ENCODE data around the gene OXSR1.
A peak's percentile ranks its signal among the peaks of the same experiment; 100 is the strongest.

OXSR1 gene

DNA sequence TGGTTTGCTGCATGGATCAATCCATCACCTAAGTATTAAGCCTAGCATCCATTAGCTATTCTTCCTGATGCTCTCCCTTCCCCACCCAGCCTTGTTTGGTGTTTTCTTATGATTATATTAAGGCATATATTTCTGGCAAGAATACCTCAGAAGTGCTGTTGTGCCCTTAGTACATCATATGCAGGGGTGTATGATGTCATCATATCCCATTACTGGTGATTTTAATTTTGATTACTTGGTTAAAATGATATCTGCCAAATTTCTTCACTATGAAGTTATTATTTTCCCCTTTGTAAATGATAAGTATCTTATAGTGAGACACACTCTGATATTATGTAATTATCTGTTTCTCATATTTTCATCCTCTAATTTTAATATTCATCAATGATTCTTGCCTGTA is 132.2 kb downstream of the OXSR1 start:
- TF ChIP-seq, protein P1, sequence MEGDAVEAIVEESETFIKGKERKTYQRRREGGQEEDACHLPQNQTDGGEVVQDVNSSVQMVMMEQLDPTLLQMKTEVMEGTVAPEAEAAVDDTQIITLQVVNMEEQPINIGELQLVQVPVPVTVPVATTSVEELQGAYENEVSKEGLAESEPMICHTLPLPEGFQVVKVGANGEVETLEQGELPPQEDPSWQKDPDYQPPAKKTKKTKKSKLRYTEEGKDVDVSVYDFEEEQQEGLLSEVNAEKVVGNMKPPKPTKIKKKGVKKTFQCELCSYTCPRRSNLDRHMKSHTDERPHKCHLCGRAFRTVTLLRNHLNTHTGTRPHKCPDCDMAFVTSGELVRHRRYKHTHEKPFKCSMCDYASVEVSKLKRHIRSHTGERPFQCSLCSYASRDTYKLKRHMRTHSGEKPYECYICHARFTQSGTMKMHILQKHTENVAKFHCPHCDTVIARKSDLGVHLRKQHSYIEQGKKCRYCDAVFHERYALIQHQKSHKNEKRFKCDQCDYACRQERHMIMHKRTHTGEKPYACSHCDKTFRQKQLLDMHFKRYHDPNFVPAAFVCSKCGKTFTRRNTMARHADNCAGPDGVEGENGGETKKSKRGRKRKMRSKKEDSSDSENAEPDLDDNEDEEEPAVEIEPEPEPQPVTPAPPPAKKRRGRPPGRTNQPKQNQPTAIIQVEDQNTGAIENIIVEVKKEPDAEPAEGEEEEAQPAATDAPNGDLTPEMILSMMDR (IDR thresholded peaks at IDR 0.05; ENCODE audit: low read depth, low read length), result no peak
- no peak for DNase-seq (ENCODE audit: extremely low read depth, low read depth)

DNA sequence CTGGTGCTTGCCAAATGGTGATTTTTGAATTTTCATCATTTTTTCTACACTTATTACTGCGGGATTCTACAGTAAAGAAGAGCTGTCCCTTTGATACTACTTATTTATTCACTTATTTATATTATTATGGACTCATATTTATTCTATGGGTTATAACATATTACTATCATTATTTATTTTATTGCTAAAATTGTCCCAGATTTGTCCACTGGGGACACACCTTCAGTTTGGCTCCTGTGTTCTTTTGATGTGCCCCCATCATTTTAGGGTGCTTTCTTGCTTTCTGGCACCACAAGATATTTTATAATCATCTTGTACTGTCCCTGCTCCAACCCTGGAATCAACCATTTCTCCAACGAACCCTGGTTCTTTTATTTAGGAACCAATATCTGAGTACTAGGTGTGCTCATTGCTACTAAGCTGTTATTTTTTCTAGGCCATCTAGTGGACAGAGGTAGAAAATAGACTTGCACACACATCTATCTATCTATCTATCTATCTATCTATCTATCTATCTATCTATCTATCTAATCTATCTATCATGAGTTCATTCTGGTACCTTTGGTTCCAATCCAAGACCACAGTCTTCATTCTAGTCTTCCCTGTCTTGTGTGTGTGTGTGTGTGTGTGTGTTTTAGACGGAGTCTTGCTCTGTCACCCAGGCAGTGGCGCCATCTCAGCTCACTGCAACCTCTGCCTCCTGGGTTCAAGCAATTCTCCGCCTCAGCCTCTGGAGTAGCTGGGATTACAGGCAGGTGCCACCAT is 132.8 kb downstream of the OXSR1 start:
- TF ChIP-seq, protein P1 (IDR thresholded peaks at IDR 0.05; ENCODE audit: low read depth, low read length), result peak; percentile 40
- DNase-seq (ENCODE audit: extremely low read depth, low read depth), result no peak

Measured in AG09319 (cell line).